ENCODE data around the gene ADA. TPM values are rescaled to one million over a fixed set of nuclear protein-coding genes. Genes with fewer than 3 reads are reported as not detected.

Gene ADA
- total RNA-seq, 1 donor from 2014 or later = 72.3 TPM

DNA sequence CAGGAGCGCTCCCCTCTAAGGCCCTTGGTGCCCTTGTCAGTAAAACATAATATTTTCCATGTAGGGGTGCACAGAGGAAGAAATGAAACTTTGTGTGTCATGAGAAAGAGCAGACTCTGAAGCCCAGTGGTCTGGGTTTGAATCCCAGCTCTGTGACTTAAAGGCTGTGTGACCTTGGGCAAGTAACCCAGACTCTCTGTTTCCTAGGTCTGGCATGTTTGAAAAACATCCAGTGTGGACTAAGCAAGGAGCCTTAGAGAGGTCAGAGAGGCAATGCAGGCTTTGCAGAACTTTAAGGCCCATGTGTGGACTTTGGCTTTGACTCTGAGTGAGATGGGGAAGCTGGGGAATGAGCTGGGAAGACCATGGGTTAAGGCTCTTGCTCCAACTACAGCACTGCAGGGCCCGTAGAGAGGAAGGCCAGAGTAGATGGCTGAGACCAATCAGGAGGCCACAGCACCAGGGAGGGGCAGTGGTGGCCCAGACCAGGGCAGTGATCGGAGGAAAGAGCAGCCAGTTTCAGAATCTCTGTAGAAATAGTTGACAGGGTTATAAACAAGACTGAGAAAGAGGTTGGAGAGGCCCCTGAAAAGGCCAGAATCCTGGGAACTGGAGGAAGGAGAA, 18.2 kb downstream of the ADA start:
- H3K4me1 Mint-ChIP-seq = peaks cover 5% of the 10 kb centered on the region
- H3K4me3 Mint-ChIP-seq = no peak overlapping the region
- intact Hi-C loops (cut with micrococcal nuclease) = no loop called here
- peaks cover 31% of the 10 kb centered on the region for H3K36me3 Mint-ChIP-seq (ENCODE audit: low read depth)
- no peak for DNase-seq
- ChIA-PET CTCF (no interaction called here), POLR2A (no interaction called here)
- no peaks in the 10 kb centered on the region for H3K9me3 Mint-ChIP-seq
- no peaks in the 10 kb centered on the region for H3K27me3 Mint-ChIP-seq
- H3K27ac Mint-ChIP-seq = peak overlapping the region; percentile 21
- TF ChIP-seq, protein P1, sequence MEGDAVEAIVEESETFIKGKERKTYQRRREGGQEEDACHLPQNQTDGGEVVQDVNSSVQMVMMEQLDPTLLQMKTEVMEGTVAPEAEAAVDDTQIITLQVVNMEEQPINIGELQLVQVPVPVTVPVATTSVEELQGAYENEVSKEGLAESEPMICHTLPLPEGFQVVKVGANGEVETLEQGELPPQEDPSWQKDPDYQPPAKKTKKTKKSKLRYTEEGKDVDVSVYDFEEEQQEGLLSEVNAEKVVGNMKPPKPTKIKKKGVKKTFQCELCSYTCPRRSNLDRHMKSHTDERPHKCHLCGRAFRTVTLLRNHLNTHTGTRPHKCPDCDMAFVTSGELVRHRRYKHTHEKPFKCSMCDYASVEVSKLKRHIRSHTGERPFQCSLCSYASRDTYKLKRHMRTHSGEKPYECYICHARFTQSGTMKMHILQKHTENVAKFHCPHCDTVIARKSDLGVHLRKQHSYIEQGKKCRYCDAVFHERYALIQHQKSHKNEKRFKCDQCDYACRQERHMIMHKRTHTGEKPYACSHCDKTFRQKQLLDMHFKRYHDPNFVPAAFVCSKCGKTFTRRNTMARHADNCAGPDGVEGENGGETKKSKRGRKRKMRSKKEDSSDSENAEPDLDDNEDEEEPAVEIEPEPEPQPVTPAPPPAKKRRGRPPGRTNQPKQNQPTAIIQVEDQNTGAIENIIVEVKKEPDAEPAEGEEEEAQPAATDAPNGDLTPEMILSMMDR (IDR thresholded peaks at IDR 0.05) = no peak
- ATAC-seq (ENCODE audit: low read depth) = no peak

DNA sequence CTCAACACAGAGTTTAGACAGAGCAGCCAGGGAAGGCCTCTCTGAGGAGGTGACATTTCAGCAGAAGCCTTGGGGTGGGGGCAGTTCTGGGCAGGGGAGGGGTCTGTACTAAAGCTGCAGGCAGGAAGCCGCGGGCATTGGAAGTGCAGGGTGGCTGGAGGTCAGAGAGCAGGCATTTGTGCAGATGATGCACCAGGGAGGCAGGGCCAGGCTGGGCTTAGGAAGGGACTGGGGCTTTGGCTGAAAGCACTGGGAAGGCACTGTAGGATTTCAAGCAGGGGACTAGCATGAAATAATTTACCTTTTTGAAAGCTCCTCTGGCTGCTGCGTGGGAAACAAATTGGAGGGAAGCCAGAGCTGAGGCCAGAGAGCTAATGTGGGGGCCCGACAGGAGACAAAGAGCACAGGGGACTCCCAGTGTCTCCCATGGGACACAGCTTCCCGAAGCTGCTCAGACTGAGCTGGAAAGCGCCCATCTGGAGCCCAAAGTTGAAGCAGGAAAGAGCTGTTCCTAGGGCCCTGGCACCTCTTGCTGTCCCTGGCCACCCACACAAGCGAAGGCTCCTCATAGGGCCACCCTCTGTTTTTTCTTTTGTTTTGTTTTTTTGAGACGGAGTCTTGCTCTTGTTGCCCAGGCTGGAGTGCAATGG, 19.3 kb downstream of the ADA start:
- CTCF ChIA-PET = no interaction called here
- TF ChIP-seq, protein P1 (IDR thresholded peaks at IDR 0.05) = no peak
- Mint-ChIP-seq H3K4me1 (peaks cover 5% of the 10 kb centered on the region), H3K36me3 (ENCODE audit: low read depth) (peaks cover 36% of the 10 kb centered on the region), H3K4me3 (no peak overlapping the region), H3K9me3 (no peaks in the 10 kb centered on the region), H3K27me3 (no peaks in the 10 kb centered on the region), H3K27ac (no peak overlapping the region)
- ATAC-seq (ENCODE audit: low read depth) = no peak
- no peak for DNase-seq
- intact Hi-C loops (cut with micrococcal nuclease) = no loop called here
- POLR2A ChIA-PET = interaction anchor here (0.6 kb wide), 1 partner anchor 9 kb away, joined by 5 read pairs; no protein-coding TSS in a partner anchor

DNA sequence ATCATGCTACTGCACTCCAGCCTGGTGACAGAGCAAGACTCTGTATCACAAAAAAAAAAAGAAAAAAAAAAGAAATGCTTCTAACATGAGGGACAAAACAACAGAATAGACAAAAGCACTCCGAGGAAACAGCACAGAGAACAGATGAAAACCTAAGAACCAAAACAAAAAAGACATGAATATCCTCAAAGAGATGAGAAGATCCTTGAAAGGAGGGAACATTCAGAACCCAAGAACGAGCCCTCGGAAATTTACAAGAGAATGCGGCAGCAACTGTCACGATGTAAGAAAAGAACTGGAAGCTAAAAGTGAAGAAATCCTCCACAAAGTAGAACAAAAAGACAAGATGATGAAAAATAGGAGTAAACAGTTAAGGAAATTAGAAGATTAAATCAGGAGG, 21.2 kb downstream of the ADA start:
- Mint-ChIP-seq H3K4me3 (no peak overlapping the region), H3K27me3 (no peaks in the 10 kb centered on the region), H3K4me1 (peaks cover 5% of the 10 kb centered on the region), H3K27ac (no peak overlapping the region), H3K36me3 (ENCODE audit: low read depth) (peaks cover 31% of the 10 kb centered on the region), H3K9me3 (no peaks in the 10 kb centered on the region)
- ATAC-seq (ENCODE audit: low read depth) (no peak), DNase-seq (no peak)
- POLR2A ChIA-PET = interaction anchor here (1.2 kb wide), 1 partner anchor 13 kb away, joined by 3 read pairs; no protein-coding TSS in a partner anchor
- CTCF ChIA-PET = no interaction called here
- intact Hi-C loops (cut with micrococcal nuclease) = no loop called here
- TF ChIP-seq, protein P1 (IDR thresholded peaks at IDR 0.05) = no peak

DNA sequence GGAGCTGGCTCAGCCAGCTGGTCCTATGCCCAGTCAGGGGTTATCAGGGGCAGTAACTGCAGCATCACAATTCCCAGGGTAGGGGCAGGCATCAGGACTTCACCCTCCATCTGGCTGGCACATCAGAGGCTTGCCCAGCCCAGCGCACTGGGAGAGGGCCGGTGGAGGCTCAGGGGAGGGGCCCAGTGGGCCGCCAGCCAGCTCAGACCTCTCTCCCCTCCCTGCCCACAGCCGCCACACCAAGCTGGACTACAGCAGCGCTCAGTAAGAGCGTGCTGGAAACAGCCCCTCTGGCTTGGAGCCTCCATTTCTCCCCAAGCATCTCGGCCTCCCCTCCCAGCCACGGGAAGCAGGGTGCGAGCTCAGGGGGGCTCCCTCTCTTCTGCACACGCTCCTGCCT, 22.0 kb downstream of the ADA start:
- intact Hi-C loops (cut with micrococcal nuclease) = no loop called here
- H3K36me3 Mint-ChIP-seq (ENCODE audit: low read depth) = peaks cover 30% of the 10 kb centered on the region
- ChIA-PET CTCF (no interaction called here), POLR2A (interaction anchor here (1.2 kb wide), 1 partner anchor 14 kb away, joined by 3 read pairs; no protein-coding TSS in a partner anchor)
- peaks cover 5% of the 10 kb centered on the region for H3K4me1 Mint-ChIP-seq
- H3K27ac Mint-ChIP-seq = no peak overlapping the region
- no peak overlapping the region for H3K4me3 Mint-ChIP-seq
- H3K9me3 Mint-ChIP-seq = no peaks in the 10 kb centered on the region
- ATAC-seq (ENCODE audit: low read depth) (no peak), DNase-seq (no peak)
- TF ChIP-seq, protein P1 (IDR thresholded peaks at IDR 0.05) = no peak
- no peaks in the 10 kb centered on the region for H3K27me3 Mint-ChIP-seq

DNA sequence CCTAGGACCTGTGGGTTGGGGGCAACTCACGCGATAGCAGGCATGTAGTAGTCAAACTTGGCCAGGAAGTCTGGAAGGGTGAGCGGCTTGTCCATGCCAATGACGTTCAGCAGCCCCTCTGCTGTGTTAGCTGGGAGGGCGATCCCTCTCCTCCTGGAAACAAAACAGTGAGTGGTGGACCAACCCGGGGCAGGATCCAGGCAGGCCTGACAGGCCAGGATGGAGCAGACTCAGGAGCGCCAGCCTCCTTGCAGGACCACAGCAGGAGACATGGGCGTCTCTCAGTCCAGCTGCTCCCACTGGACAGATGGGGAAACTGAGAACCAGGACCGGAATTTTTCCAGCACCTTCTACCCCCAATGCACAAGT, 22.5 kb downstream of the ADA start:
- Mint-ChIP-seq H3K27ac (no peak overlapping the region), H3K4me1 (peaks cover 5% of the 10 kb centered on the region), H3K27me3 (no peaks in the 10 kb centered on the region), H3K9me3 (no peaks in the 10 kb centered on the region), H3K36me3 (ENCODE audit: low read depth) (peaks cover 30% of the 10 kb centered on the region), H3K4me3 (no peak overlapping the region)
- no peak for DNase-seq
- ChIA-PET POLR2A (interaction anchor here (0.7 kb wide), 1 partner anchor 10 kb away, joined by 7 read pairs; no protein-coding TSS in a partner anchor), CTCF (no interaction called here)
- intact Hi-C loops (cut with micrococcal nuclease) = no loop called here
- TF ChIP-seq, protein P1 (IDR thresholded peaks at IDR 0.05) = no peak
- no peak for ATAC-seq (ENCODE audit: low read depth)
